HEK293 (cell line): ENCODE results near the gene TBX15.

ENCODE experiments used
- CTCF ChIA-PET: fragments of 350-600 bp; formaldehyde crosslinking; extraction: SDS; loops from one replicate; lab custom pipeline; 2021; ENCODE audit warnings: antibody characterized with exemption; lab: Yijun Ruan, JAX
- POLR2A ChIA-PET: fragments of 300-600 bp; formaldehyde crosslinking; extraction: SDS; loops from one replicate; lab custom pipeline; 2020; ENCODE audit warnings: antibody characterized with exemption, inconsistent platforms; lab: Yijun Ruan, JAX
- H3K27ac ChIP-seq: fragments of 200-500 bp; sonication (Bioruptor generic); 2 replicates; pipeline ENCODE4 v1.5.1; 2014; ENCODE audit warnings: low read depth, low read length, control low read depth, inconsistent platforms; ENCODE audit errors: extremely low read depth
- H3K36me3 ChIP-seq, 2 experiments: fragments of 200-500 bp in 1 of 2; sonication (Bioruptor generic) in 1 of 2; 1 replicate in 1 of 2; 2 replicates in 1 of 2; pipeline ENCODE4 v1.5.1; 2014 to 2017; ENCODE audit warnings: inconsistent platforms in 2 of 2, low read length in 2 of 2; ENCODE audit not compliant: control insufficient read depth in 2 of 2, insufficient read depth in 1 of 2
- H3K4me1 ChIP-seq: fragments of 200-500 bp; sonication (Bioruptor generic); 2 replicates; pipeline ENCODE4 v1.5.1; 2014; ENCODE audit warnings: mild to moderate bottlenecking, low read length, inconsistent platforms; ENCODE audit not compliant: control insufficient read depth, insufficient read depth
- H3K4me3 ChIP-seq: 2 replicates; pipeline ENCODE4 v1.5.1; 2011; ENCODE audit warnings: low read depth, mild to moderate bottlenecking, control low read depth, low read length, moderate library complexity
- H3K9me3 ChIP-seq: fragments of 200-500 bp; sonication (Bioruptor generic); 2 replicates; pipeline ENCODE4 v1.5.1; 2014; ENCODE audit warnings: low read depth, low read length, inconsistent platforms; ENCODE audit not compliant: control insufficient read depth, insufficient read depth
- BCL11A ChIP-seq: fragments of 450-650 bp; formaldehyde crosslinking; IDR thresholded peaks from 2 replicates; pipeline ENCODE4 v1.5.1; 2016; ENCODE audit warnings: low read depth, missing biosample characterization, missing genetic modification characterization
- GLIS1 ChIP-seq: fragments of 450-650 bp; formaldehyde crosslinking; IDR thresholded peaks from 2 replicates; pipeline ENCODE4 v1.5.1; 2016; ENCODE audit warnings: missing biosample characterization, missing genetic modification characterization
- HOXA7 ChIP-seq: sonication (generic); formaldehyde crosslinking; IDR thresholded peaks from 2 replicates; pipeline ENCODE4 v1.8.1; 2022; ENCODE audit warnings: missing genetic modification reagents, borderline replicate concordance
- MEIS1 ChIP-seq: sonication (generic); formaldehyde crosslinking; IDR thresholded peaks from 2 replicates; pipeline ENCODE4 v1.8.1; 2022; ENCODE audit warnings: missing genetic modification reagents, mild to moderate bottlenecking, borderline replicate concordance
- PRDM4 ChIP-seq: fragments of 450-650 bp; formaldehyde crosslinking; IDR thresholded peaks from 2 replicates; pipeline ENCODE4 v1.5.1; 2017; ENCODE audit warnings: missing biosample characterization, missing genetic modification characterization
- ZBTB6 ChIP-seq: fragments of 450-650 bp; formaldehyde crosslinking; IDR thresholded peaks from 2 replicates; pipeline ENCODE4 v1.5.1; 2017; ENCODE audit warnings: missing biosample characterization, missing genetic modification characterization
- ZNF114 ChIP-seq: fragments of 450-650 bp; formaldehyde crosslinking; IDR thresholded peaks from 2 replicates; pipeline ENCODE4 v1.5.0; 2017; ENCODE audit warnings: missing biosample characterization, missing genetic modification characterization
- ZNF223 ChIP-seq: fragments of 450-650 bp; formaldehyde crosslinking; IDR thresholded peaks from 2 replicates; pipeline ENCODE4 v1.5.1; 2016; ENCODE audit warnings: missing biosample characterization, missing genetic modification characterization
- ZNF266 ChIP-seq: fragments of 450-650 bp; formaldehyde crosslinking; IDR thresholded peaks from 2 replicates; pipeline ENCODE4 v1.5.1; 2016; ENCODE audit warnings: missing biosample characterization, missing genetic modification characterization, low read depth
- ZNF274 ChIP-seq, 2 experiments: fragments of 200-500 bp in 1 of 2; fragments of 450-650 bp in 1 of 2; sonication (Bioruptor generic) in 1 of 2; formaldehyde crosslinking in 1 of 2; IDR thresholded peaks; 2 replicates each; pipeline versions ENCODE4 v1.5.1 to v1.6.1; 2014 to 2016; ENCODE audit warnings: borderline replicate concordance in 1 of 2, inconsistent platforms in 1 of 2, low read length in 1 of 2, missing biosample characterization in 1 of 2, missing genetic modification characterization in 1 of 2
- ZNF324 ChIP-seq: fragments of 450-650 bp; formaldehyde crosslinking; IDR thresholded peaks from 2 replicates; pipeline ENCODE4 v1.5.1; 2016; ENCODE audit warnings: missing biosample characterization, missing genetic modification characterization
- ZNF341 ChIP-seq: fragments of 450-650 bp; formaldehyde crosslinking; IDR thresholded peaks from 2 replicates; pipeline ENCODE4; 2016; ENCODE audit warnings: low read depth, missing biosample characterization, missing genetic modification characterization
- ZNF366 ChIP-seq: fragments of 450-650 bp; formaldehyde crosslinking; conservative IDR thresholded peaks from 2 replicates; pipeline ENCODE4 v1.5.1; 2016; ENCODE audit warnings: missing biosample characterization, missing genetic modification characterization
- ZNF394 ChIP-seq: fragments of 450-650 bp; formaldehyde crosslinking; IDR thresholded peaks from 2 replicates; pipeline ENCODE4 v1.5.1; 2016; ENCODE audit warnings: missing biosample characterization, missing genetic modification characterization, mild to moderate bottlenecking, moderate library complexity, borderline replicate concordance
- ZNF48 ChIP-seq: fragments of 450-650 bp; formaldehyde crosslinking; IDR thresholded peaks from 2 replicates; pipeline ENCODE4 v1.5.1; 2016; ENCODE audit warnings: missing biosample characterization, missing genetic modification characterization
- ZNF600 ChIP-seq: fragments of 450-650 bp; formaldehyde crosslinking; IDR thresholded peaks from 2 replicates; pipeline ENCODE4 v1.5.1; 2016; ENCODE audit warnings: missing biosample characterization, missing genetic modification characterization
- ZNF768 ChIP-seq: fragments of 450-650 bp; formaldehyde crosslinking; IDR thresholded peaks from 2 replicates; pipeline ENCODE4 v1.5.1; 2018; ENCODE audit warnings: missing biosample characterization, mild to moderate bottlenecking, missing genetic modification characterization
- ZNF785 ChIP-seq: fragments of 450-650 bp; formaldehyde crosslinking; IDR thresholded peaks from 2 replicates; pipeline ENCODE4 v1.5.1; 2016; ENCODE audit warnings: missing biosample characterization, missing genetic modification characterization
- ZSCAN18 ChIP-seq: fragments of 450-650 bp; formaldehyde crosslinking; IDR thresholded peaks from 2 replicates; pipeline ENCODE4 v1.5.1; 2016; ENCODE audit warnings: missing biosample characterization, missing genetic modification characterization
- ZSCAN5A ChIP-seq: fragments of 450-650 bp; formaldehyde crosslinking; IDR thresholded peaks from 2 replicates; pipeline ENCODE4 v1.5.1; 2016; ENCODE audit warnings: missing biosample characterization, missing genetic modification characterization
- TF ChIP-seq, protein P1 (sequence below): fragments of 450-650 bp; formaldehyde crosslinking; IDR thresholded peaks from 2 replicates; pipeline ENCODE4 v1.5.1; 2016; ENCODE audit warnings: missing biosample characterization, missing genetic modification characterization
- TF ChIP-seq, protein P2 (sequence below): fragments of 450-650 bp; formaldehyde crosslinking; IDR thresholded peaks from 2 replicates; pipeline ENCODE4 v1.5.1; 2016; ENCODE audit warnings: missing biosample characterization, missing genetic modification characterization, borderline replicate concordance

Gene TBX15

GRCh38 chr1:118981436-118981835 is 6.7 kb downstream of the TBX15 start (continued):
- TF ChIP-seq, protein P1, sequence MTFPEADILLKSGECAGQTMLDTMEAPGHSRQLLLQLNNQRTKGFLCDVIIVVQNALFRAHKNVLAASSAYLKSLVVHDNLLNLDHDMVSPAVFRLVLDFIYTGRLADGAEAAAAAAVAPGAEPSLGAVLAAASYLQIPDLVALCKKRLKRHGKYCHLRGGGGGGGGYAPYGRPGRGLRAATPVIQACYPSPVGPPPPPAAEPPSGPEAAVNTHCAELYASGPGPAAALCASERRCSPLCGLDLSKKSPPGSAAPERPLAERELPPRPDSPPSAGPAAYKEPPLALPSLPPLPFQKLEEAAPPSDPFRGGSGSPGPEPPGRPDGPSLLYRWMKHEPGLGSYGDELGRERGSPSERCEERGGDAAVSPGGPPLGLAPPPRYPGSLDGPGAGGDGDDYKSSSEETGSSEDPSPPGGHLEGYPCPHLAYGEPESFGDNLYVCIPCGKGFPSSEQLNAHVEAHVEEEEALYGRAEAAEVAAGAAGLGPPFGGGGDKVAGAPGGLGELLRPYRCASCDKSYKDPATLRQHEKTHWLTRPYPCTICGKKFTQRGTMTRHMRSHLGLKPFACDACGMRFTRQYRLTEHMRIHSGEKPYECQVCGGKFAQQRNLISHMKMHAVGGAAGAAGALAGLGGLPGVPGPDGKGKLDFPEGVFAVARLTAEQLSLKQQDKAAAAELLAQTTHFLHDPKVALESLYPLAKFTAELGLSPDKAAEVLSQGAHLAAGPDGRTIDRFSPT (tag by site-specific recombination) = no peak
- TF ChIP-seq ZNF324 (no peak), ZNF600 (tag by site-specific recombination) (no peak), ZNF266 (tag by site-specific recombination) (no peak), ZNF394 (tag by site-specific recombination) (no peak), ZNF274 (IDR thresholded peaks at IDR 0.05; ENCODE audit: low read length) (no peak), ZNF274 (tag by site-specific recombination; IDR thresholded peaks at IDR 0.05; ENCODE audit: borderline replicate concordance) (no peak), ZNF114 (tag by site-specific recombination) (no peak), ZNF48 (tag by site-specific recombination) (no peak), ZNF768 (tag by site-specific recombination) (no peak), ZSCAN18 (tag by site-specific recombination) (no peak), ZNF223 (tag by site-specific recombination) (no peak), ZNF341 (tag by site-specific recombination) (no peak), ZSCAN5A (tag by site-specific recombination) (no peak)
- TF ChIP-seq, protein P2, sequence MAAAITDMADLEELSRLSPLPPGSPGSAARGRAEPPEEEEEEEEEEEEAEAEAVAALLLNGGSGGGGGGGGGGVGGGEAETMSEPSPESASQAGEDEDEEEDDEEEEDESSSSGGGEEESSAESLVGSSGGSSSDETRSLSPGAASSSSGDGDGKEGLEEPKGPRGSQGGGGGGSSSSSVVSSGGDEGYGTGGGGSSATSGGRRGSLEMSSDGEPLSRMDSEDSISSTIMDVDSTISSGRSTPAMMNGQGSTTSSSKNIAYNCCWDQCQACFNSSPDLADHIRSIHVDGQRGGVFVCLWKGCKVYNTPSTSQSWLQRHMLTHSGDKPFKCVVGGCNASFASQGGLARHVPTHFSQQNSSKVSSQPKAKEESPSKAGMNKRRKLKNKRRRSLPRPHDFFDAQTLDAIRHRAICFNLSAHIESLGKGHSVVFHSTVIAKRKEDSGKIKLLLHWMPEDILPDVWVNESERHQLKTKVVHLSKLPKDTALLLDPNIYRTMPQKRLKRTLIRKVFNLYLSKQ (tag by site-specific recombination) = no peak
- TF ChIP-seq, all 188 proteins: peak for 0

DNA sequence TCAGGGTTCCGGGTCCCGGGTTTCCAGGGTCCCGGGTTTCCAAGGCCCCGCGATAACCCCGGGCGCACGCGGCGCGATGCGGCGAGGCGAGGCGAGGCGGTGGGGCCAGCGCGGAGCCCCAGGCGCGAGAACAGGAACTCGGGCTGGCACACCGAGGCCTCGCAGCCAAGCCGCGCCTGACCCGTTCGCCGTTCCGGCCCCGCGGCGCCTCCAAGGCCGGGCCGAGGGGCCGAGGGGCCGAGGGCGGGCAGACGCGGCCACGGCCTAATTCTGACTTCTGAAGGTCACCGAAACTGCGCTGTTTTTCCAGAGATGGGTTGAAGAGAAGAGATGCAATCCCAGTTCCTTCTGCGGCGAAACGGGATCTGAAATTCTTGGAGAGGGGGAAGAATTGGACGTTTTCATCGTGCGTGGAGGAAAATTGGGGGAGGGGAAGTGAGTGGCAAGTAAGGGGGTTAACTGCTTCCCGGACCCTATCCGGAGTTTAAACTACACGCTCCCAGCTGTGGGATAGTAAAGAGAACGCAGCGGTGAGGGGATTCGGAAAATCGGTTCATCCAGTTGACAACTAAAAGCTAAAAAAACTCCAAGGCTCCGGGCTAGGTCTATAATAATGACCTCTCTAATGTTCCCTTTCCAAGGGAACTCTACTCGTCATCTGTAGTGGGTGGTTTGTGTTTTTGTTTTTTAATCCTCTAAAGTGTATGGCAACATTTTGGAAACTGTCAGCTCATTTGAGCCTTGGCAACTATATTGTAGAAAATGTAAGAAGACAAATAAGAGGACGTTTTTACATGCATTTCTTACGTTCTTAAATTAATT is 8.2 kb downstream of the TBX15 start:
- Histone ChIP-seq H3K27ac (no peak overlapping the region), H3K36me3 (no peaks in the 10 kb centered on the region), H3K4me3 (no peak overlapping the region), H3K4me1 (no peaks in the 10 kb centered on the region), H3K9me3 (no peaks in the 10 kb centered on the region)
- ChIA-PET CTCF (no interaction called here), POLR2A (no interaction called here)
- TF ChIP-seq MEIS1 (CRISPR knock-in tag) = no peak
- TF ChIP-seq ZNF768 (tag by site-specific recombination) = no peak
- TF ChIP-seq HOXA7 (CRISPR knock-in tag) = no peak
- TF ChIP-seq ZBTB6 (tag by site-specific recombination) = no peak
- no peak for TF ChIP-seq ZSCAN18 (tag by site-specific recombination)
- no peak for TF ChIP-seq ZNF366
- TF ChIP-seq PRDM4 (tag by site-specific recombination) = no peak
- TF ChIP-seq BCL11A (tag by site-specific recombination) = no peak
- TF ChIP-seq GLIS1 (tag by site-specific recombination) = no peak
- TF ChIP-seq ZNF785 = no peak
